Measurements from ENCODE around the gene CCDC122.

CCDC122 gene

GRCh38 chr13:43878892-43879754 is at the start of gene CCDC122:
CCDC122 (minus strand) TSS chr13:43879740; CDS start chr13:43869376, 10,364 bp downstream.
- DNase-seq = peak in 13 of 14 donors; percentile 46 to 89 (median 73)

DNA sequence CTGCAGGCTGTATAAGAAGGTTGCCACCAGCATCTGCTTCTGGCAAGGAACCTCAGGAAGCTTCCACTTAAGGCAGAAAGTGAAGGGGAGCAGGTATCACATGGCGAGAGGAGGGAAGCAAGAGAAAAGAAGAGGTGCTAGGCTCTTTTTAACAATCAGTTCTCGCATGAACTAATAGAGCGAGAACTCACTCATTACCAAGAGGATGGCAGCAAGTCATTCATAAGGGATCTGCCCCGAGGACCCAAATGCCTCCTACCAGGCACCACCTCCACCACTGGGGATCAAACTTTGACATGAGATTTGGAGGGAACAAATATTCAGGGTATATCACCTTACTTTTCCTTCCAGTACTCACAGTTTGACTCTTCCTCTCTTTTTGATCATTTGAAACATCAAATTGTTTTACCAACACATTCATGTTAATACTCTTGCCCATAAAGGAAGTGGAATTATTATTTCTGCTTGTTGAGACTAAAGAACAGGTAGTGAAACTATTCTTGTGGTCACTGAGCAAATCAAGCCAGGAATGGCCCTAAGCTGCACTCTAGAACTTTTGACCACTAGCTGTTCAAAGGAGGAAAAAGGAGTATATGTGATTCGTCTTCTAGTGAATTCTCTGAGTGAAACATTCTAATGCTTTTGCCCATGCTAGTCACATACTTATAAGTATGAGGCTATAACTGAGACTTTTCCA is 45.2 kb upstream of the CCDC122 start:
- DNase-seq = no peak

DNA sequence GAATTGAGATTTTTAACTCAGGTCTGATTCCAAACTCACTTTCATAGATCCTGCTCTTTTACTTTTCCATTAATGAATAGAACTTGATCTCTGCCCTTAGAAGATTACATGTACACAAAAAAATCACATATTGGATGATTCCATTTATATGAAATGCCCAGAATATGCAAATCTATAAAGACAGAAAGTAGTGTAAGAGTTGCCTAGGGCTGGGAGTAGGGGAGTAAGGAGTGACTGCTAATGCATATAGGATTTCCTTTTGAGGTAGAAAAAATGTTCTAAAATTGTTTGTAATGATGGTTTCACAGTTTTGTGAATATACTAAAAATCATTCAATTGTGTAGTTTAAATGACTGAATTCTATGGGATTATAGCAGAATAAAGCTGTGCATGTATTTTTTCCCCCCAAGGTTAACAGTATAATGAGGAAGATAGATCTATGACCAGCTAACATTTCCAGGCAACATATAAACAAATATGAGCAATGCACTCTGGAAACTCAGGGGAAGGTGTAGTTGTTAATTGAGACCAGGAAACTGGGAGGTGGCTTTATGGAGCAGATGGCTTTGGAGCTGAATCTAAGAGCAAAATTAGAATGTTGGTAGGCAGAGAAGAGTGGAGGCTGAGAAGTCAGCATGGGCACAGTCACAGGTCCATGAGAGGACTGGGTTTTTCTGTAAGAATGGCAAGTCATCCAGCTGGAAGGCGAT is 41.6 kb upstream of the CCDC122 start:
- DNase-seq = no peak

GRCh38 chr13:43918636-43919035 is 39.1 kb upstream of the CCDC122 start:
- no peak for DNase-seq

DNA sequence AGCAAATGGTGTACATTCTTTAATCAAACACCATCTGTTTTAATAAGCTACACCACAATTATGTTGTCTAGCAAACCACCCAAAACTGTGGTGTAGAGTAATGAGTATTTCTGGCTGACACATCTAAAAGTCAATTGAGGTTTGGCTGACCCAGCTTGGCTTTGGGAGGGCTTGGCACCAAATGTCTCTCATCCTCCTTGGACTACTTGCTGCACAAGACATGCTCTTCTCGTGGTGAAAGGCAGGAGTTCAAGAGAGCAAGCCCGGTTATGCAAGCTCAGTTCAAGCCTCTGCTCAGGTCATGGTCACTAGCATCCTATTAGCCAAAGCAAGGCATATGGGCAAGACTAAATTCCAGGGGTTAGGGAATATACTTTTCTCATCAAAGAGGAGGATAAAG is 37.3 kb upstream of the CCDC122 start:
- DNase-seq = no peak

GRCh38 chr13:43915451-43915850 is 35.9 kb upstream of the CCDC122 start:
- DNase-seq = no peak

DNA sequence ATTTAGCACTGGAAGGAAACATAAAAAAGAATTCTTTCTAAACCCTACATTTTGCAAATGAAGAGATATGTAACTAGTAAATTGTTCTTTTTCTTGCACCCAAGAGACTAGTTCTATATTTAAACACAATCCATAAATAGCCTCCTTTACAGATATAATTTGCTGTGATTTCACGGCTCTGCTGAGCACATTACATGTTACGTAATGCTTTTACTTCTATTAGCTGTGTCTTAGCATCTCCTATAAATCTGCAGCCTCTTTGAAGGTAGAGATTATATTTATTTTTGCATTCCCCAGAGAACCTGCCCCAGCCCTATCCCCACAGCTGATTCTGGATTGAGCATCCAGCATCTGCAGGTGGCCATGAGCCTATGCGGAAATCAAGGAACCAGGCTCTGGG is 32.3 kb upstream of the CCDC122 start:
- DNase-seq = no peak

- no peak for DNase-seq
Observed at GRCh38 chr13:43911278-43911677, 31.7 kb upstream of the CCDC122 start.

DNA sequence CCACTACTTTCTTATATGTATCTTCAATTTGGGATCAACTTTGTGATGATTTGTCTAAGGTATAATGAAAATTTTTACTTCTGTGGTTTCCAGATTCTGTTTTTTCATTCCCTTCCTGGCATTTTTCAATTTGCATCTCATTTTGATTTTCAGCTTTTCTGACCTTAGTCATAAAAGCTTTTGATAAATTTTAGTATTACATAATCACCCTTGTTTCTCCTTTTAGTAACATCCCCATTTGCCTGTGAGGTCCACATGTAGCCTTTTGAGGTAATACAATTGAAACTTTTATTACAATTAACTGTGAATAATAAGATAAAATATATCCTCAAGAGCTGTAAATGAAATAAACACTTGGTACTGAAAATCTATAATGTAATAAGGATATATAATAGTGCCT is 31.3 kb upstream of the CCDC122 start:
- DNase-seq = no peak

DNA sequence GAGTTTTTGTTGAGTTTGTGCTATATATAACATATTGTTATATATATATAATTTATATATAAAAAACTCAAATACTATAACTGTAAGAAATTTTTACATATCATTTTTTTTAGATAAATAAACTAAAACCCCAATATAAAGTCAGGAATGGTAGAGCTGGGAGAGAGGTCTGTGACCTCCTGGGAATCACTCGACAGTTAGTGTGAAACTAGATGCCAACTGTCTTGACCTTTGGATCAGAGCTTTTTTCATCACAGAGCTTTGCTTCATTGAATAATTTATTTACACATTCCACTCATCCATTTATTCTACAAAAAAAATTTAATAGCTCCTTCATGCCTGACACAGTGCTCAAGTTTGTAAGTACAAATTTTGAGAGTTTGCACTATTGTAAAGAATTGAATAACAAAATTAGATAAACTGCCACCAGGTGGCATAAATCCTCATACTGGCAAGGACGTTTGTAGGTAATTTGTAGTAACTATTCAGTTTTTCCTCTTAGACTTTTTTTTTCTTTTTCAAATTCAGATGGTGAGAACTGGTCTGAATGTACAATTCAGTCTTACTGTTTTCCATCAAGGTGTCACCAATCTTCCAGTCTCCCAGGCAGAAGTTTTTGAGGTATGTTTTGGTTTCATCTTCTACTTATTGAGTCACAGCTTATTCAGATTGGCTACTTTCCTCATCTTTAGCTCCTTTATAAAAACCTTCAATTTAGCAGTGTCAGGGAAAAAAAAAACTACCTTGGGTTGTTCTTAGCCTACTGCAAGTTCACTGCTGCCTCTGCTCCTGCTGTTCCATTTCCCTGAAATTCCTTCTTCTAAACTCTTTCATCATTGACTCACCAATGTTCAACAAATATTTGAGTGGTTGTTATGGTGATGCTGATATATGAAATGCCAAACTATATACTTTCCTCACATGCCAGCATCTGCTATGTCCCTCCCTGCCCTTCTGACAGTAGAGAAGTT is 28.9 kb upstream of the CCDC122 start:
- DNase-seq = peak in 1 of 14 donors; percentile 3

GRCh38 chr13:43905435-43906031 is 26.0 kb upstream of the CCDC122 start:
- peak in 3 of 14 donors; percentile 1 to 31 (median 12) for DNase-seq

GRCh38 chr13:43895940-43896339 is 16.4 kb upstream of the CCDC122 start:
- DNase-seq = no peak

- DNase-seq = no peak
Observed at GRCh38 chr13:43894438-43894837, 14.9 kb upstream of the CCDC122 start.

DNA sequence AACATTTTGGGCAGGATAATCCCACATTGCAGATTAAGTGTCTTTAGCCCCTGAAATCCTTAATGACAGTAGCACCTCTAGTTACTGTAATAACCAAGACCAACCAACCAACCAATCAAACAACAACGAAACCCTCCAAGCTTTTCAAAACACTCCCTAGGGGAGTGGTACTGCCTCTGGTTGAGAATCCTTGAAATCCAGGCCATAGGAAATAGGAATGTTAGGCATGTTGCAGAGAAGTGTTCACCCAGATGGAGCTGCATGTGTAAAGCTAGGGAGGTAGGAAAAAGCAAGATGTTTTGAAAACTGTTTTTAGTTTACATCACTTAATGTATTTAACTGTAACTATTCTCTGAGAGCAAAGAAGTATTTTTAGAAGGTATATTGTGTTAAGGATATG is 4.7 kb upstream of the CCDC122 start:
- no peak for DNase-seq

DNA sequence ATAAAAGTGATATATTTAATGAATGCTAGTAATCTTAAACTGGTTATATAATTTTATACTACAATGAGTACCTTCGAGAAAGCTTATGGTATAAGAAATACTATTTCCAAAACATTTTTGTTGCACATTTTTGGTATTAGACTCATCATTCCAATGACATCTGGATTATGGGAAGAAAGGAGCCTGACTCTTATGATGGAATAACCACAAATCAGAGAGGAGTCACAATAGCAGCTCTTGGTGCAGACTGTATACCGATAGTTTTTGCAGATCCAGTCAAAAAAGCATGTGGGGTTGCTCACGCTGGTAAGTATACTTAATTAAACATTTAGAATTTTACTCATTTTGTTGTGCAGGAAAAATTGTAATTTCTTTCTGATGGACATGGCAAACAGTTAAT is 4.1 kb upstream of the CCDC122 start:
- DNase-seq = no peak

GRCh38 chr13:43881580-43881979 is 2.0 kb upstream of the CCDC122 start:
- no peak for DNase-seq

GRCh38 chr13:43880926-43881325 is 1.4 kb upstream of the CCDC122 start:
- DNase-seq = no peak

DNA sequence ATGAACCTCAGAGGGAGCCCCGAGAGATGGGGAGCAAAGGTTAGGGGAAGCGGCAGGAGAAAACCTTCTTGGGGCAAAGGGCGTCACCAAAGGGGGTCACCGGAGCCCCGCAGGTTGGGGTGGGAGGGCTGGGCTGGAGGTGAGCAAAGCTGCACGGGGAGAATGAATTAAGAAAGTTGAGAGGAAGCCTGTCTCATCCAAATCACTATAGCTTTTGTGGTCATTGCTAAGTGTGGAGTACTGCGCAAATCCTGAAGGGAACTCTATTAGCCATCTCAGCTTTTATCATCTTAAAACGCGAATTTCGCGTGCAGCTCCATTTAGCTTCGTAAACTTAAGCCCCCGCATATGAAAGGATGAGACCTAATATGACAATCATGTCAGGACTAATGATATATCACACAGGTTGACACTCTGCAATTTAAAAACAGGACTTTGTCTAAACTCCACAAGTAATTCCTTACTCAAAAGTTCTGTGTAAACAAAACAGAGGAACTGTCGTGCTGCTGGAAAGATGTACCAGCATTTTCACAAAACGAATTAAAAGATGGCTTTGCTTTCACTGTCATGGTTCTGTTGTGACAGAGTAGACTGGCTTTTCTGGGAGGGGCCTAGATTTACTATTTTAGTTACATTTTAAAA is 795 bp upstream of the CCDC122 start:
- DNase-seq = no peak

DNA sequence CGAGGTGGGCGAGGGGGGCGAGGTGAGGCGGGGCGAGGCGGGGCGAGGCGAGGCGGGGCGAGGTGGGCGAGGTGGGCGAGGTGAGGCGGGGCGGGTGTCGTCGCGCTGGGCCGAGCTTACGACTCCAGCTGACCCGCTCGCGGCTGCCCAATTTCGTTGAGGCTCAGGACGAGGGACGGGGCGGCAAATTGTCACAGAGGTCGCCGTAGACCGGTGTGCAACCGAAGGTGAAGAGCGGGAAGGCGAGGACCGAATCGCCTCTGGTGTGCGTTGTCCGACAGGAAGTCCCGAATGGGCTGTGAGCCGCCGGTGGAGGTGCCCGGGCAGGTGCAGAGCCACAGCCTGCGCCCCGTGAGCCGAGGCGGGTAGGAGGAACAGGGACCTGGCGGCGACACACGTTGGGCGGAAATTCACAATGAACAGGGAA is 228 bp upstream of the CCDC122 start, which contains the start of gene LACC1:
LACC1 (plus strand) TSS at position 150 of the 427 bp plus-strand sequence. CDS start 1,082 bp downstream, outside the sequence.
- DNase-seq = peak in 7 of 14 donors; percentile 27 to 72 (median 62)

- DNase-seq = no peak
Observed at GRCh38 chr13:43877766-43878165, 1.8 kb downstream of the CCDC122 start.

- DNase-seq = no peak
Observed at GRCh38 chr13:43877326-43877725, 2.2 kb downstream of the CCDC122 start.
